CD4-positive, alpha-beta T cell treated with Interleukin-15 for 4 hours (primary cell): ENCODE measurements around the gene FBXO33.
A peak's percentile ranks its signal among the peaks of the same experiment; 100 is the strongest.

Experiments used
- DNase-seq: peaks from one replicate; pipeline ENCODE4 v3.0.0-alpha.2; 2020; ENCODE audit warnings: low spot score

Gene FBXO33, protein sequence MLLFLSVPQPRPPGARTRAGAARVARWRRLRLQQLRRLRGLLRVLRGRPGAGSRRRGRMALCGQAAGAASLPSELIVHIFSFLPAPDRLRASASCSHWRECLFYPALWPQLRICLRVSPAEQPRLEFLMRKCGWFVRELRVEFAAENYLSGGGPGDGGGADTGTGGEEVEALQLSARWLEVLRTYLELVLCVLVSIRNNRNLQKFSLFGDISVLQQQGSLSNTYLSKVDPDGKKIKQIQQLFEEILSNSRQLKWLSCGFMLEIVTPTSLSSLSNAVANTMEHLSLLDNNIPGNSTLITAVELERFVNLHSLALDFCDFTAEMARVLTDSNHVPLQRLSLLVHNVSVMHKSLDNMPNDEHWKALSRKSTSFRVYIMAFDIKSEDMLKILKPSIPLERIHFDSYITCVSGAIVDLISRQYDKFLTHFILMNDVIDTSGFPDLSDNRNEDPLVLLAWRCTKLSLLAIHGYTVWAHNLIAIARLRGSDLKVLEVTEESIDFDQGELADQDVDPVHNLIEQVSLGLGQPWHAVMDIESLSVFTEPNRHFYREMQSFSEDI

DNA sequence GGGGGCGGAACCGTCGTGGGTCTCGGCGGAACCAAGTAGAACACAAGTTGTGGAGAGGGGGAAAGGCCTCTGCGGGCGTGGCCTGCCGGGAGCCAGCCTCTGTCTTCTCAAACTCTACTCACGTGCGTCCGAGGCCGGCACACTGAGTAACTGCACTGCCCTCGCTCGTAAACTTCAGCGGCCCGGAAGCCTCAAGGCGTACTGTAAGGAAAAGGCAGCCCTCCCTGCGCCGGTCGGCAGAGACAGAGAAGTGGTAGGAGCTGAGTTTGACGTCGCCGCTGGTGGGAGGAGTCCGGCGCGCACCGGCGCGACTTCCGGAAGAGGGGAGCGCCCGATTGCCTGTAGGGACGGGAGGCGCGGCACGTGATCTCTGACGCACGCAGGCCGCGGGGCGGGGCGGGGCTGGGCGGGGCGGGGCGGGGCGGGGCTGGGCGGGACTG is at the start of gene FBXO33:
TSS of gene FBXO33 (minus strand) at position 255 of the 440 bp plus-strand sequence. CDS start 271 bp downstream, outside the sequence.
- peak; percentile 96 for DNase-seq

DNA sequence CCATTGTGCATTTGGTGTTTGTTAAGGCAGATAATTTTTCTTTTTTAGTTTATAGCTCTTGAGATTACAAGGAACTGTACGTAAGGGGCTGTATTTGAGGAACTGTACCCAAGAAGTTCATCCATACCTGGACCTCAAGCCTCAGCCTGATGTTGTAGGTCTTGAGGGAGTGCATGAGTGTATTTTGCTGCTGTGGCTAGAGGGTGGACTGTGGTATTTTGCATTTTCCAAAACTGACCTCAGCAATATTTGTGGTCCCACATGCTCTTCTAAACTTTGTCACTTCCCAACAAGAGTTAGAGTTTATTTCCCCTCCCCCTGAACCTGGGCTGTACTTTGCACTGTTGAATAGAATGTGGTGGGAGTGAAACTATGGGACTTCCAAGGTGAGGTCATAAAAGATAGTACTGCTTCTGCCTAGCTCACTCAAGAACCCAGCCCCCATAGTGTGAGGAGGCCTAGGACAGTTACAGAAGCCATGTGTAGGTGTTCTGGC is 42.2 kb upstream of the FBXO33 start:
- no peak for DNase-seq

DNA sequence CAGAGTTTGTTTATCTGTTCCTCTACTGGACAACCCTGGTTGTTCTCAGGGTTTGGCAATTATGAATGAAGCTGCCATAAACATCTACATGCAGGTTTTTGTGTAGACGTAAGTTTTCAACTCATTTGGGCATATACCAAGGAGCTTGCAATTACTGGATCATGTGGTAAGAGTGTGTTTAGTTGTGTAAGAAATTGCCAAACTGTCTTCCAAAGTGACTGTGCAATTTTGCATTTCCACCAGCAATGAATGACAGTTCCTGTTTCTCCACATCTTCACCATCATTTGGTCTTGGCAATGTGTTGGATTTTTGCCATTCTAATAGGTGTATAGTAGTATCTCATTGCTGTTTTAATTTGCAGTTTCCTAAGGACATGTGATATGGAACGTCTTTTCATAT is 39.8 kb upstream of the FBXO33 start:
- DNase-seq: no peak

DNA sequence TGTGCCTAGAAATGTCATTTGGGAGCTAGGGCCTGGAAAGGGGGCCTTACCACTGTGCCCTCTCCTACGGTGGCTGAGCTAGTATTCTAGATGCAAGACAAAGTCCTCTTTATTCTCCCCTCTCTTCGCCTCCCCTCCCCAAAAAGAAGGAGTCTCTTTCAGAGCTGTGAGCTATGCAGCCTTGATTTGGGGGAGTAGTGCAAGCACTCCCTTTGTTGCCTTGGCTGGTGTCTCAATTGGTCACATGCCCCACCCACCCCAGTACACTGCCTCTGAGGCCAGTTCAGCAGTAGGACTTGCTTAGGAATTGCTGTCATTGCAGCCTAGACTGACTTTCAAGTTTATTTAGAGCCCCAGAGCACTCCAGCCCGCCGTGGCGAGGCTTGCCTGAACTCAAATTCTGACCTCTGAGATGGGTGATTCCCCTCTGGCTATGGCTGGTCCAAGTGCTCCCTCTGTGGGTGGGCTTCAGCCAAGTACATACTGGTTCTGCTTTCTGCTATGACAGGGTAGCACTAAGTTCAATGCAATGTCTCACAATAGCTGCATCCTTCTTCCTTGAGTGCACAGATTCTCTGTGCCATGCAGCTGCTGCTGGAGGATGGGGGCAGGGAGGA is 37.0 kb upstream of the FBXO33 start:
- peak; percentile 8 for DNase-seq

DNA sequence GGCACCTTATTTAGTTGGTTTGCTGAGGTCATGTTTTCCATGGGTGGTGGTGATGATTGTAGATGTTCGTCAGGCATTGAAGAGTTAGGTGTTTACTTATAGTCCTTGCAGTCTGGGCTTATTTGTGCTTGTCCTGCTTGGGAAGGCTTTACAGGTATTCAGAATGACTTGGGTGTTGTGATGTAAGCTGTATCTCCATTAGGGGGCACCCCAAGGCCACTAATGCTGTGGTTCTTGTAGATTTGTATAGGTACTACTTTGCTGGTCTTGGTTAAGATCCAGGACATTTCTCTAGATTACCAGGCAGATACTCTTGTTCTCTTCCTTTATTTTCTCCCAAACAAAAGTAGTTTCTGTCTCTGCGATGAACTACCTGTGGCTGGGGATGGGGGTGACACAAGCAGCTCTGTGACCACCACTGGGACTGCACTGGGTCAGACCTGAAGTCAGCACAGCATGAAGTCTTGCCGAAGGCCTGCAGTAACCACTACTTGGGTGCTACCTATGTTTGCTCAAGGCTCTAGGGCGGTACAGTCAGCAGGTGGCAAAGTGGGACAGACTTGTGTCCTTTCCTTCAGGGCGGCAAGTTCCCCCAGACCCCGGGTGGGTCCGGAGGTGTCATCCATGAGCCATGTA is 35.8 kb upstream of the FBXO33 start:
- peak; percentile 2 for DNase-seq

DNA sequence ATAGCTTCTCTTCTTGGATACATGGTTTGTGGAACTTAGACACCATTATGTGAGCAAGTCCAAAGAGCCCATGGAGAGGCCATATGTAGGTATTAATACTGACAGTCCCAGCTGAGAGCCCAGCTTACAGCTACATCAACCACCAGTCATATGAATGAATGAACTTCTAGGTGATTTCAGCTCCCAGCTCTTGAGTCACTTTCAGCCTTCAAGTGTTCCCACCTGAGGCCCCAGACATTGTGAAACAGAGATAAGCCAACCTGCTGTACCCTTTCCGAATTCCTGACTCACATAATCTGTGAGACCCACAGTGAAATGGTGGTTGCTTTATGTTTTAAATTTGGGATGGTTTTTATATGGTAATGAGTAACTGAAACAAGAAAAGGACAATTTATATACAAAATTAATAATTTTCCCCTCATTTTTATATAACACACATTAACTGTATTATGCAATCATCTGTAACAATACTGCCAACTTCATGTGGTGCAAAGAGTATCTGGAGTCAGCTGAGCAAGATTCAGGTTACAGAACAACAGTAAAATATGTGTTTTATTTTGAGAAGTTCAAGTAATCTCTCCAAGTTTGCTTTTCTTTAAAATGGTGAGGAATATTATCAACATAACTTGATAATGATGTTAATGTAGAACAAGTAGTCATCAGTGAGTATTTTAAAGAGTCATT is 27.7 kb upstream of the FBXO33 start:
- no peak for DNase-seq

DNA sequence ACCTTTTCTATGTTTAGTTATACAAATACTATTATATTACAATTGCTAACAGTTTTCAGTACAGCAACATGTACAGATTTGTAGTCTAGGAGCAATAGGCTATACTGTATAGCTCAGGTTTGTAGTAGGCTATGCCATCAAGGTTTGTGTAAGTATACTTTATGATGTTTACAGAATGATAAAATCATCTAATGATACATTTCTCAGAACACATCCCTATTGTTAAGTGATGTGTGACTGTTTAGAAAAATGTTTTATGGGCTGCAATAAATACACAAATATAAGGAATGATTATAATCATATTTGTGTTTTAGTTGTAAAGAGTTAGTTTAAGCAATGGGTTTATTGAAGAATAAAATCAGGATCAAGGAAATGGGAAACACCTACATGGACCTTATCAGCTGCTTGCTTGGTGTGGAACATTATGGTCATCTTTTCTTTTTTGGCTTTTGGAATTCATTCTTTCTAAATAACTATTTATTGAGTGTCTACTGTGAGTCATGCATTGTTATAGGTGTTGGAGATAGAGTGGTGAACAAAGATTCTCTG is 24.5 kb upstream of the FBXO33 start:
- no peak for DNase-seq

DNA sequence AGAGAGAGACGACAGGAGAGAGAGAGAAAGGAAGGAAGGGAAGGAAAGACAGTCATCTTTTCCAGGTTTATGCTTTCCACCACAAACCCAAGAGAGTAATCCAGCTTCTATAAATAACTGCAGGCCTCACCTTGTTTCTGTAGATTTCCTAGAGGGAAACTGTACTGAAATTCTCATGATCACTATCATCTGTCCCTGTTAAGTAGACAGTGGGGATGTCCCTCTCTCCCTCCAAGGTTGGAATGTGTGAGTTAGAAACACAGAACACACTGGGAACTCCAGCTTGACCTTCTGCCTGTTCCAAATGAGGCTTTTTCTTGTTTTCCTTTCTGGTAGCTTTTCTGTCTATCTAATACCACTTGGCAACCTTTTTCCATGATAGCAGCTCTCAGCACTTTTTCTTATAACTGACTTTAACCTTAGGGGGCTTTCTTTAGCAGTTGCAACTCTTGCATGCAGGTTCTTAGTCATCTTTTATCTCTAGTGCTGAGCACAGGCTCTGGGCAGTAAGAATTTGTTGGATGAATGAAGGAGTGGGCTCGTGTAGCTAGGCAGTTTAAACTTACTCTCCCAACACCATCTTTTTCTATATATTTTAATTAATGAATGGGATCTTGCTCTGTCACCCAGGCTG is 22.8 kb upstream of the FBXO33 start:
- DNase-seq: no peak

DNA sequence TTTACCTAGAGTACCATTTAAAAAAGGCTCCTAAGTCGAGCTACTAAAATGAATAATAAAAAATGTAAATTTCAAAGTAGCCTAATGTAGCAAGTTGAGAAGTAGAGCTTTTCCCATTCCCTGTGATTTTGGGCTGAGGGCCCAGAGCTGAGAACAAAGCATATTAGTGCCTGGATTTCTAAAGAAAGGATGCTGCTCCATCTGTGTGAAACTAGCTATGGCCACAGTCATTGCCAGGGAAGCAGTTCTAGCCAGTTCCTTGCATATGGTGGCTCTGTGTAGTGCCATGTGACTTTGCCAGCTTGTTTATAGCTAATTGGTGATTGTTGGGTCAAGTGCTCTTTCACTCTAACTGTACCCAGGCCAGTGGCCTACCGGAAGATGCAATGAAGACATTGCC is 20.4 kb upstream of the FBXO33 start:
- no peak for DNase-seq

DNA sequence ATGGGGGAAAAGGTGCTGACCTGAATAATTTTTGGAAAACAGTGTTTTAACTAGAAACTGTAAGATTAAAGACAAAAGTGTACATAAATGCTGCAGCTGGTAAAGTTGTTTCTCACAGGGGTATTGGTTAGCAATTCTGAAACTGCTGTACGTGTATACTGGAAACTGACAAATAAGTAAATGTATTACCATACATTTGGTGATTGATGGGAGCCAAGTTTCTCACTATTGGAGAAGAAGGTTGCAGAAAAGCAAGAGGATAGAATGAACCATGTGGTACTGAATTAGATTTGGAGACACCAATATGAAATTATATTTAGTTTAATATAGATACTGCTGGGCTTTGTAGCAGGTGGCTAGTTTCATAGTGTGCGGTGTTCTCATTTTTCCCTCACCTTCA is 19.6 kb upstream of the FBXO33 start:
- DNase-seq: no peak

DNA sequence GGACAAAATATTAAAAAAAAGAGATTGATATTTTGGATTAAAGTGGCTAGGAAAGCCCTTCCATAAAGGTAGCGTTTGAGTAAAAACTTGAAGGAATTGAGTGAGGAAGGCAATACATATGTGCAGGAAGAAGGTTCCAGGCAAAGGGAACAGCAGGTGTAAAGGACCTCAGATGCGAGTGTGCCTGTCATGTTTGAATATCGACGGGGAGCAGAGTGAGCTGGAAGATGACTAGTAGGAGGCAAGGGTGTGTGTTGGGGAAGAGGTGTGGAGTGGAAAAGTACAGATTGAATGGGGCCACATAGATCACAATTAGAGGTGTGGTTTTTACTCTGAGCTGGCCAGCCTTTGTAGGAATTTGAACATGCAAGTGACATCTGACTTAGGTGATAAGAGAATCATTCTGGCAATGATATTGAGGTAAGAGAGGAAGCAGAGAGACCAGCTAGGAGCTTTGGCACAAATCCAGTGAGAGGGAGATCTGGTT is 15.0 kb upstream of the FBXO33 start:
- DNase-seq: no peak

DNA sequence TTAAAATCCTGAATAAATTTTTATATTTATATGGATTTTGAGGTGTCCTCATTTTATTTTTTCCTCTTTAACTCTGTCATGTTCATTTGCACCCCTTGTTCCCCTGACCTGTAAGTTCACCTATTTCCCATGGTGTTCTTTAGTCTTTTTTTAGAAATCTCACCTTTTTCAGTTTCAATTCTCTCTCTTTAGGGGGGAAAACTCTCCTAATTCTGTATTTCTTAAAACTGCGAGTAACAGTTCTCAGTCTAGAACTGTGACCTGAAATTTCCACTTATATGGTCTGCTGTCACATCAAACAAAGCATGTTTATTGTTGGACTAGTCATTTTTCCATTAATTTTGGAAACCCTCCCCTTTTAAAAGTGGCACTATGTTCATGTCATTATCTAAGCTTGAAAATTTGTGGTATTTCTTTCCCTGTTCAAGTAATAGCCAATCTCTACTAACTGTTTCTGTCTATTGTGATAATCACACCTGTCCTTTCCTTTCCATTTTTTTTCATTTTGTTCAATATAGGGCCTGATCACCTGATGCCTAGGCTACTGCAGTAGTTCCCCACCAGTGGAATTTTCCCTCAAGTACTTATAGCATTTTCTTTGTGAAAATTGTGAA is 14.0 kb upstream of the FBXO33 start:
- DNase-seq: no peak

DNA sequence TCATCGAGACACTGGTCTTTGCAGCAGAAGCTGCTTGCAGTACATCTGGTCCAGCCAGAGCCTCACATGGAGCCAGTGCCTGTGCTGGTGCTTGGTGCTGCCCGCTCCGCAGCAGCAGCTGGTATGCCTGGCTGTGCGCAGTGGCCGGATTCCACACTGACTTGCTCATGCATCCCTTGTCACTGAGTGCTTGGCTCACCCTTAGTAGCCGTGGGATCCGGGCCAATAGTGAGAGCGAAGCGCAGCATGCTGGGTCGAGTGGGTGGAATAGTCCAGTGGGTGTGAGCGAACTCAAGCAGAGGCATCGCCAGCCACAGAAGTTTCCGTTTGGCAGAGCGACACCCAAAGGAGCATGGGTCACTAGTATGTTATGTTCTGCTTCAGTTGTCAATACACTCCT is 10.1 kb upstream of the FBXO33 start:
- DNase-seq: no peak

DNA sequence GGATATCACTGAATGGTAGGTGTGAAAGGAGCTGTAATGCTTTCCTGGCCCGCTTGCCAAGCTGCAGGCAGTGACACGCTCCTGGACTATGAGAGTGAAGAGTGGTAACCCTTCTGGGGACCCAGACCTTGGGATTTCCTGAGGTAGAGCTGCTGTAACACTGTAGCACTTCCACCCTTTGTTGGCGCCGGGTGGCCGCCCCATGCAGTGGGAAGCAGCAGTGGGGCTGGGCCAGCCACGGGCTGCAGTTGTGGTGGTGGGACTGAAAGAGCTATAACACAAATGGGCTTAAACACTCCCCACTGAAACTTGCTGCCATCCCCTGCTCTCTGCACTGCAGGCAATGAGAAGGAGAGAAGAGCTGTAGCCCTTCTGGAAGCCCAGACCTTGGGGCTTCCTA is 9.6 kb upstream of the FBXO33 start:
- no peak for DNase-seq

DNA sequence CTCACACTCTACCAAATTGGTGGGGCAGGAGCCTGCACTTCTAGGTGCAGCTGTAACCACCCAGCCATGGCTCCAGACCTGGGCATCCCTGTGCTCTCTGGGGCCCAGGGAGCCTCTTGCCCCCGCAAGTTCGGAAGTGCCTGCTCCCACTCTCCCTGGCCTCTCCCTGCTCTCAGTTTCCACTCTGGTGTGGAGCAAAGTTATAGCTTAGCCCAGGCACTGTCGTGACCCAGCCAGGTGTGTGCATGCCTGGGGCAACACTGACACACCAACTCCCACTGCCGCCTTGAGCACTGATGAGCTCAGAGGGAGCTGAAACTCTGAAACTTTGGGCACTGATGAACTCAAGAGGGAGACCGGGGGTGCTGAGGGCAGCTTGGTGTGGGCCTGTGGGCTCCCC is 8.7 kb upstream of the FBXO33 start:
- DNase-seq: no peak

DNA sequence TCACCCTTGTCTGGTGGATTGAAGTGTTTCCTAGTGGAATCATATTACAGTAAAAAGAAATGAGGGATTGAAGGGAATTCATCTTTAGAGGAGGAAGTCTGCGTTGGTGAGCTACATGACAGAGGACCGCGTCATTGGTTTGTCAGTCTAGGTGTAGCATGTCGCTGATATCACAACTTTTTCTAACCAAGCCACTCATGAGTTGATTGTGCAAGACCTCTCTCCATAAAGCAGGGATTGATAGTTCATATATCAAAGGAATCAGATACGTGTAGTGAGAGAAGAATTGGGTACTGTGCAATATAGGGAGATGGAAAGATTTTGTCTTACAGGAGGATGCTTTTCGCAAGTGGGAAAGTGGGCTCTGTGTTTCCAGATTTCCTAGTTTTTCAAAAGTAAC is 3.0 kb upstream of the FBXO33 start:
- no peak for DNase-seq

DNA sequence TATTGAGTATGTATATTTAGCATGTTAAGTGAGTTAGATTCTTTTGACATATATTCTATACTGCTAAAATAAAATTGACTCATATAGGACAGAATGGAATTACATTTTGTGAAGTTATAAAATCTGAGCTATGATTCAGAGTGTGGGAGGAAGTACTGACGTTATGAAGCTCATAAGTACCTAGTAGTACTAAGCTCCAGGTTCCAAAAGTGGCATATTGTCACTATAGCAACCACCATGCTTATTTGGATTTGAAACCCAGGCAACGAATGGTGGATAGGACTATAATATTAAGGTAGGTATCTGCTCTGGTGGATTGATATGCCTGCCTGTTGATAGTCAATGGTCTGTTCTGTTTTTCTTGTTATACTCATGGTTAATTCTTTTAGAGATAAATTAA is 2.2 kb upstream of the FBXO33 start:
- DNase-seq: peak; percentile 29

DNA sequence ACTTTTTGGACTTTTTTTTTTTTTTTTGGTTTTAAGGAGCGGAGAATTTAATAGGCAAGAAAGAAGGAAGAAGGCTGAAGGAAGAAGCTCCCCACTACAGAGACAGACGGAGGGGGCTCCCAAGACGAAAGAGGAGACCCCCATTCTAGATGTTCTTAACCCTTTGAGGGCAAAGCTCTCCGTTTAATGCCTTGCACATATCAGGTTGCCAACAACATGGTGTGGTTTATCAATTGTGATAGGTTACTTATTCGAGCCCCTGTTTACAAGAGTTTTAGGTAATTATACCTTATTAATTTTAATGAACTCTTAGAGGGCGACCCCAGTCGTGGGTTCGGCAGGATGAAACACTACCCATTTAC is 1.2 kb upstream of the FBXO33 start:
- DNase-seq: no peak

DNA sequence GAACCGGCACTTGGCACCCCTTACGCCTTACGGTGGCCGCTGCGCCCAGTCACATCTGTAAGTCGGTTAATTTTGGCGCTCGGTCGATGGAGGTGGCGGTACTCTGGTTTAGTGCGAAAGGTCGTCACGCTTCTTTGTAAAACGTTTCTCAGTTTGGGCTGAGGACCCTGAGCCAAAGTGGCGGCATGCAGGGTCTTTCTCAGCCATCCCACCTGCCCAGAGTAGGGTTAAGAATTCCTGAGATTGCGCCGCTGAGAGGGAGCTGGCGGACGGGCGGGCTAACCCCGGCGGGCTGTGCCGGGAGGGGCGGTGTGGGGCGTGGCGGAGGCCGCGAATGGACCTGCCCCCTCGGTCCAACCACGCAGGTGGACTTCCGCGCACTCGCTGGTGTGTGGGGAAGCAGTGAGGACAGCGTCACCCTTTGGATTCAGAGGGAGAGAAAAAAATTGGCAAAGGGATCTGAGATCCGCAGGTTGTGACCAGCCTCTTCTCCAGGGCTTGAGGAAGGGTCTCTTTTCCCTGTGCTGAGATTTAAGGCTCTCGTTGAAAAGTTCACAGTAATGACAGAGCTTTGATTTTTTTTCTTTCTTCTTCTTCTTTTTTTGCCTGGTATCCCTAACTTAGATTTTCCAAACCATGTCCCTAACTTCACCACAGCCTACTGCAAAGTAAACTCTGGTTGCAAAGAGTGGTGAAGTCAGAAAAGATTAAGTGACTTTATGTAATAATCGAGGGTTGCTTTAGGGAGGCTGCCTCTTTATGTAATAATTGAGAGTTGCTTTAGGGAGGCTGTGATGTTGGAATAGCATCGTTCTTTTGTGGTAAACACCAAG is 602 bp upstream of the FBXO33 start:
- DNase-seq: peak; percentile 69
